CD4-positive, alpha-beta T cell treated with Interleukin-21 for 1 hour (primary cell): Measurements from ENCODE around the gene CACNA2D3.

ENCODE experiments used
- DNase-seq: peaks from one replicate; pipeline ENCODE4 v3.0.0-alpha.2; 2020

Gene CACNA2D3

GRCh38 chr3:54988838-54989630 is 866.7 kb downstream of the CACNA2D3 start:
- no peak for DNase-seq

GRCh38 chr3:54994111-54994513 is 871.8 kb downstream of the CACNA2D3 start:
- no peak for DNase-seq

GRCh38 chr3:54999159-54999558 is 876.8 kb downstream of the CACNA2D3 start:
- DNase-seq = no peak

GRCh38 chr3:54999811-55000210 is 877.5 kb downstream of the CACNA2D3 start:
- no peak for DNase-seq

GRCh38 chr3:55000546-55000945 is 878.2 kb downstream of the CACNA2D3 start:
- no peak for DNase-seq

- no peak for DNase-seq
These were observed 878.6 kb downstream of the CACNA2D3 start for GRCh38 chr3:55000953-55001352.

GRCh38 chr3:55002416-55002930 is 880.1 kb downstream of the CACNA2D3 start:
- no peak for DNase-seq

GRCh38 chr3:55006244-55006676 is 883.9 kb downstream of the CACNA2D3 start:
- no peak for DNase-seq

- DNase-seq = no peak
These were observed 885.6 kb downstream of the CACNA2D3 start for GRCh38 chr3:55007971-55008370.

GRCh38 chr3:55009372-55009771 is 887.0 kb downstream of the CACNA2D3 start:
- DNase-seq = no peak

- no peak for DNase-seq
These were observed 889.7 kb downstream of the CACNA2D3 start for GRCh38 chr3:55012091-55012490.

- no peak for DNase-seq
These were observed 891.0 kb downstream of the CACNA2D3 start for GRCh38 chr3:55013145-55013925.

GRCh38 chr3:55014081-55014480 is 891.7 kb downstream of the CACNA2D3 start:
- no peak for DNase-seq

- DNase-seq = no peak
These were observed 892.6 kb downstream of the CACNA2D3 start for GRCh38 chr3:55014906-55015305.

- no peak for DNase-seq
These were observed 895.5 kb downstream of the CACNA2D3 start for GRCh38 chr3:55017876-55018275.

GRCh38 chr3:55030938-55031337 is 908.6 kb downstream of the CACNA2D3 start:
- no peak for DNase-seq

GRCh38 chr3:55036883-55037577 is 914.7 kb downstream of the CACNA2D3 start:
- no peak for DNase-seq

- DNase-seq = no peak
These were observed 920.2 kb downstream of the CACNA2D3 start for GRCh38 chr3:55042591-55042990.

GRCh38 chr3:55044486-55044885 is 922.1 kb downstream of the CACNA2D3 start:
- no peak for DNase-seq

- DNase-seq = no peak
These were observed 936.8 kb downstream of the CACNA2D3 start for GRCh38 chr3:55059027-55059629.

GRCh38 chr3:55060896-55061719 is 938.8 kb downstream of the CACNA2D3 start:
- DNase-seq = no peak

- no peak for DNase-seq
These were observed 939.3 kb downstream of the CACNA2D3 start for GRCh38 chr3:55061720-55062034.
